ENCODE results near the gene SLC49A3. TPM values are rescaled to one million over a fixed set of nuclear protein-coding genes. Genes with fewer than 3 reads are reported as not detected.
A peak's percentile ranks its signal among the peaks of the same experiment; 100 is the strongest.

The SLC49A3 gene
- total and polyA plus RNA-seq, 8 donors = 2.7 to 18.8 (median 10.4) TPM

GRCh38 chr4:679104-679481 is 9.9 kb downstream of the SLC49A3 start:
- no peak overlapping the region for H3K27ac ChIP-seq
- H3K4me3 ChIP-seq = no peak overlapping the region
- DNase-seq = no peak
- intact Hi-C loops (cut with DNase I; ENCODE audit: low total_unique reads) = no loop called here
- peaks cover 21 to 75% (median 70%) of the 10 kb centered on the region in 4 donors for H3K4me1 ChIP-seq
- 50 to 83% (median 81%) methylated on average over 1 to 13 of the region's 13 CpGs for WGBS, 5 donors
- H3K36me3 ChIP-seq = no peaks in the 10 kb centered on the region
- H3K9me3 ChIP-seq = no peaks in the 10 kb centered on the region
- H3K27me3 ChIP-seq = peaks cover 0 to 36% (median 0%) of the 10 kb centered on the region in 3 donors
- TF ChIP-seq CTCF (IDR thresholded peaks at IDR 0.05) (no peak), POLR2A (IDR thresholded peaks at IDR 0.05) (no peak), EP300 (IDR thresholded peaks at IDR 0.05) (no peak), POLR2AphosphoS5 (IDR thresholded peaks at IDR 0.05) (no peak)

GRCh38 chr4:678331-679103 is 10.4 kb downstream of the SLC49A3 start:
- H3K4me3 ChIP-seq = no peak overlapping the region
- H3K36me3 ChIP-seq = no peaks in the 10 kb centered on the region
- TF ChIP-seq POLR2AphosphoS5 (IDR thresholded peaks at IDR 0.05) = no peak
- no peak for TF ChIP-seq CTCF (IDR thresholded peaks at IDR 0.05)
- no peak for TF ChIP-seq EP300 (IDR thresholded peaks at IDR 0.05)
- no peak for TF ChIP-seq POLR2A (IDR thresholded peaks at IDR 0.05)
- no peak overlapping the region for H3K27ac ChIP-seq
- 61 to 70% (median 65%) methylated on average over 5 to 14 of the region's 14 CpGs for WGBS, 5 donors
- H3K9me3 ChIP-seq = no peaks in the 10 kb centered on the region
- H3K4me1 ChIP-seq = peaks cover 23 to 72% (median 69%) of the 10 kb centered on the region in 4 donors
- intact Hi-C loops (cut with DNase I; ENCODE audit: low total_unique reads) = no loop called here
- DNase-seq = no peak
- H3K27me3 ChIP-seq = peaks cover 0 to 36% (median 0%) of the 10 kb centered on the region in 3 donors

- 35 to 50% (median 44%) methylated on average over 6 to 26 of the region's 26 CpGs for WGBS, 5 donors
- TF ChIP-seq POLR2A (IDR thresholded peaks at IDR 0.05) = no peak
- no peak for TF ChIP-seq CTCF (IDR thresholded peaks at IDR 0.05)
- TF ChIP-seq POLR2AphosphoS5 (IDR thresholded peaks at IDR 0.05) = peak in 2 of 3 donors; percentile 32 to 65
- peaks cover 0 to 4% (median 4%) of the 10 kb centered on the region in 4 donors for H3K36me3 ChIP-seq
- H3K9me3 ChIP-seq = no peaks in the 10 kb centered on the region
- peaks cover 0 to 36% (median 0%) of the 10 kb centered on the region in 3 donors for H3K27me3 ChIP-seq
- H3K4me3 ChIP-seq = no peak overlapping the region
- intact Hi-C loops (cut with DNase I; ENCODE audit: low total_unique reads) = no loop called here
- peaks cover 30 to 74% (median 70%) of the 10 kb centered on the region in 4 donors for H3K4me1 ChIP-seq
- no peak overlapping the region for H3K27ac ChIP-seq
- DNase-seq = peak; percentile 40 to 81
These were observed 11.3 kb downstream of the SLC49A3 start for GRCh38 chr4:677431-678293.

- Histone ChIP-seq H3K27ac (no peak overlapping the region), H3K27me3 (peaks cover 0 to 29% (median 0%) of the 10 kb centered on the region in 3 donors), H3K4me3 (no peak overlapping the region), H3K4me1 (peaks cover 30 to 70% (median 65%) of the 10 kb centered on the region in 4 donors), H3K36me3 (peaks cover 6 to 12% (median 12%) of the 10 kb centered on the region in 4 donors), H3K9me3 (no peaks in the 10 kb centered on the region)
- intact Hi-C loops (cut with DNase I; ENCODE audit: low total_unique reads) = no loop called here
- TF ChIP-seq POLR2A (IDR thresholded peaks at IDR 0.05) (no peak), CTCF (IDR thresholded peaks at IDR 0.05) (no peak), POLR2AphosphoS5 (IDR thresholded peaks at IDR 0.05) (no peak)
- WGBS, 5 donors = 70 to 92% (median 83%) methylated on average over 2 to 8 of the region's 8 CpGs
- no peak for DNase-seq
These were observed 12.1 kb downstream of the SLC49A3 start for GRCh38 chr4:676871-677235.

Data from stomach (tissue), 9 donors.